Fibroblast of pulmonary artery (primary cell): ENCODE data around the gene RAPGEF3.

Experiments
- DNase-seq: peaks from one replicate; pipeline ENCODE4 v3.0.0-alpha.2; 2010; ENCODE audit warnings: low read depth
- H3K4me3 ChIP-seq: replicated peaks from 2 replicates; pipeline ENCODE4 v1.5.1; 2011; ENCODE audit warnings: low read depth, mild to moderate bottlenecking, control low read depth, low read length, moderate library complexity
- TF ChIP-seq, protein P1 (sequence below): IDR thresholded peaks from 2 replicates; pipeline ENCODE4 v1.5.1; 2011; ENCODE audit warnings: mild to moderate bottlenecking, control low read depth, low read length, inconsistent platforms; ENCODE audit errors: missing control alignments

Gene RAPGEF3

GRCh38 chr12:47736877-47737676 lies 21.6 kb downstream of the RAPGEF3 start:
- TF ChIP-seq, protein P1, sequence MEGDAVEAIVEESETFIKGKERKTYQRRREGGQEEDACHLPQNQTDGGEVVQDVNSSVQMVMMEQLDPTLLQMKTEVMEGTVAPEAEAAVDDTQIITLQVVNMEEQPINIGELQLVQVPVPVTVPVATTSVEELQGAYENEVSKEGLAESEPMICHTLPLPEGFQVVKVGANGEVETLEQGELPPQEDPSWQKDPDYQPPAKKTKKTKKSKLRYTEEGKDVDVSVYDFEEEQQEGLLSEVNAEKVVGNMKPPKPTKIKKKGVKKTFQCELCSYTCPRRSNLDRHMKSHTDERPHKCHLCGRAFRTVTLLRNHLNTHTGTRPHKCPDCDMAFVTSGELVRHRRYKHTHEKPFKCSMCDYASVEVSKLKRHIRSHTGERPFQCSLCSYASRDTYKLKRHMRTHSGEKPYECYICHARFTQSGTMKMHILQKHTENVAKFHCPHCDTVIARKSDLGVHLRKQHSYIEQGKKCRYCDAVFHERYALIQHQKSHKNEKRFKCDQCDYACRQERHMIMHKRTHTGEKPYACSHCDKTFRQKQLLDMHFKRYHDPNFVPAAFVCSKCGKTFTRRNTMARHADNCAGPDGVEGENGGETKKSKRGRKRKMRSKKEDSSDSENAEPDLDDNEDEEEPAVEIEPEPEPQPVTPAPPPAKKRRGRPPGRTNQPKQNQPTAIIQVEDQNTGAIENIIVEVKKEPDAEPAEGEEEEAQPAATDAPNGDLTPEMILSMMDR = no peak
- DNase-seq = peak; percentile 83
- no peak overlapping the region for H3K4me3 ChIP-seq

GRCh38 chr12:47736216-47736615 lies 22.5 kb downstream of the RAPGEF3 start:
- DNase-seq = no peak
- TF ChIP-seq, protein P1 = no peak
- no peak overlapping the region for H3K4me3 ChIP-seq

DNA sequence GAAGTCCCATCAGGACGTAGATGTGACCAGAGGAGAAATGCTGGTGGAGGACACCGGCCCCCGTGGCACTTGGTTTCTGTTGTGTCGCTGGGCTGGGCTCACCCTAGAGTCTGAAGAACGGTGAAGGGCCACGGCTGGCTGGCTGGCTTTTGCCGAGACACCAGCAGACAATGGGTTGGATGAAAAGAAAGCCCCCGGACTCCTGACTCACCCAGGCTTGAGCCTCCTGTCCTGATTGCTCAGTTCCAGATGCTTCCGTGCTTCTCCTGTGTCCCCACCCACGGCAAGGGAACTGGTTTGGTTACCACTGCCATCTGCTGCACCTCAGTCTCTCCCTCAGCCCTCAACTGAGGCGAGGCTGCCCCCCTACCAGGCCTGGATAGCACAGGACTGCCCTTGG lies 23.0 kb downstream of the RAPGEF3 start:
- no peak for DNase-seq
- TF ChIP-seq, protein P1 = no peak
- no peak overlapping the region for H3K4me3 ChIP-seq

- no peak for DNase-seq
- no peak overlapping the region for H3K4me3 ChIP-seq
- TF ChIP-seq, protein P1 = no peak
These were observed 23.8 kb downstream of the RAPGEF3 start for GRCh38 chr12:47734725-47735480.

GRCh38 chr12:47733142-47733541 lies 25.5 kb downstream of the RAPGEF3 start:
- no peak for DNase-seq
- H3K4me3 ChIP-seq = no peak overlapping the region
- TF ChIP-seq, protein P1 = no peak

DNA sequence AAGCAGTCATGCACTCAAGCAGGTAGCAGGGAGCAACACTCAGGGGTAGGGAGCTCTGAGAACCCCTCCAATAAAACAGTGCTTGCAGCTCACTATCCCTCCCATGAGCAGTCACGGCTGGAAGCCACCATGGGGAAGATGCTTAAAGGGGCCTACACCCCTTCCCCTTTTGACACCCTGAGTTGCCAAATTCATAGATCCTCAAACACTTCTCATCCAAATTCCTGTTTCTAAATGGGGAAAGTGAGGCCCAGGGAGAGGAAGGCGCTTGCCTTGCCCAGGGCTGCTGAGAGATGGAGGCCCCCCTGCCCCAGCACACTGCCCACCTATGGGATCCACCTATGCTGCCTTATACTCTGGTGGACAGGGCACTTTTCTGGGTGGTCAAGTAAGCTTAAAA lies 26.2 kb downstream of the RAPGEF3 start:
- H3K4me3 ChIP-seq = no peak overlapping the region
- TF ChIP-seq, protein P1 = no peak
- DNase-seq = no peak
